Neural cell (in vitro differentiated cells): ENCODE data around the gene MAGI2. TPM values are rescaled to one million over a fixed set of nuclear protein-coding genes. Genes with fewer than 3 reads are reported as not detected.

Experiments
- H2AFZ ChIP-seq: fragments of 200-600, 300-800 bp; sonication (generic), shearing (Covaris generic); 2 replicates; pipeline ENCODE4 v1.6.0; 2014; ENCODE audit warnings: low read depth, mild to moderate bottlenecking, antibody characterized with exemption, low read length, moderate library complexity
- H3F3A ChIP-seq: fragments of 200-600 bp; shearing (Covaris generic); 2 replicates; pipeline ENCODE4 v1.6.1; 2016; ENCODE audit warnings: mild to moderate bottlenecking, moderate library complexity, mixed read lengths, antibody characterized with exemption, low read length; ENCODE audit not compliant: insufficient read depth, poor library complexity, severe bottlenecking
- H3K27ac ChIP-seq: fragments of 200-600, 300-800 bp; sonication (generic), shearing (Covaris generic); 2 replicates; pipeline ENCODE4 v1.5.1; 2014; ENCODE audit warnings: mild to moderate bottlenecking, low read length, moderate library complexity
- H3K27me3 ChIP-seq: fragments of 300-800, 200-600 bp; sonication (generic), shearing (Covaris generic); 2 replicates; pipeline ENCODE4 v1.6.0; 2014; ENCODE audit warnings: mild to moderate bottlenecking, low read depth, low read length, moderate library complexity; ENCODE audit not compliant: insufficient read depth
- H3K36me3 ChIP-seq: fragments of 300-800, 200-600 bp; sonication (generic), shearing (Covaris generic); 2 replicates; pipeline ENCODE4 v1.5.1; 2014; ENCODE audit warnings: mild to moderate bottlenecking, antibody characterized with exemption, low read length, moderate library complexity; ENCODE audit not compliant: insufficient read depth
- H3K4me2 ChIP-seq: fragments of 300-800, 200-600 bp; sonication (generic), shearing (Covaris generic); 2 replicates; pipeline ENCODE4 v1.6.0; 2014; ENCODE audit warnings: mild to moderate bottlenecking, low read length
- H3K4me3 ChIP-seq: fragments of 300-800, 200-600 bp; sonication (generic), shearing (Covaris generic); 2 replicates; pipeline ENCODE4 v1.5.1; 2014; ENCODE audit warnings: mild to moderate bottlenecking, low read length, moderate library complexity
- H3K79me2 ChIP-seq: fragments of 200-600 bp; shearing (Covaris generic); replicated peaks from 2 replicates; pipeline ENCODE4 v1.6.0; 2014; ENCODE audit warnings: mild to moderate bottlenecking, low read length, moderate library complexity; ENCODE audit not compliant: insufficient read depth
- H3K9ac ChIP-seq: fragments of 300-800, 200-600 bp; sonication (generic), shearing (Covaris generic); 2 replicates; pipeline ENCODE4 v1.6.1; 2016; ENCODE audit warnings: mild to moderate bottlenecking, low read length, mixed read lengths
- H3K9me2 ChIP-seq: fragments of 200-600 bp; shearing (Covaris generic); 2 replicates; pipeline ENCODE4 v1.6.1; 2016; ENCODE audit warnings: mild to moderate bottlenecking, low read length, mixed read lengths; ENCODE audit not compliant: insufficient read depth
- H3K9me3 ChIP-seq: fragments of 200-600, 300-800 bp; sonication (generic), shearing (Covaris generic); 2 replicates; pipeline ENCODE4 v1.6.1; 2016; ENCODE audit warnings: mild to moderate bottlenecking, mixed run types, low read length, moderate library complexity, mixed read lengths
- H4K20me1 ChIP-seq: fragments of 200-600 bp; shearing (Covaris generic); 2 replicates; pipeline ENCODE4 v1.6.1; 2016; ENCODE audit warnings: mild to moderate bottlenecking, mixed run types; ENCODE audit not compliant: insufficient read depth
- CTCF ChIP-seq: fragments of 450-650 bp; IDR thresholded peaks from 2 replicates; pipeline ENCODE4 v1.5.1; 2014; ENCODE audit warnings: antibody characterized with exemption, mild to moderate bottlenecking, moderate library complexity; ENCODE audit not compliant: poor library complexity, severe bottlenecking
- EP300 ChIP-seq: fragments of 450-650 bp; conservative IDR thresholded peaks from 2 replicates; pipeline ENCODE4 v1.6.1; 2014; ENCODE audit warnings: antibody characterized with exemption, mild to moderate bottlenecking, moderate library complexity; ENCODE audit not compliant: poor library complexity, severe bottlenecking
- EZH2 ChIP-seq: fragments of 200-600, 300-800 bp; shearing (Covaris generic), sonication (generic); IDR thresholded peaks from 2 replicates; pipeline ENCODE4 v1.6.1; 2014; ENCODE audit warnings: antibody characterized with exemption, low read length, borderline replicate concordance, mild to moderate bottlenecking; ENCODE audit not compliant: insufficient read depth, poor library complexity, severe bottlenecking
- MXI1 ChIP-seq: fragments of 450-650 bp; conservative IDR thresholded peaks from 2 replicates; pipeline ENCODE4 v1.6.1; 2014; ENCODE audit warnings: antibody characterized with exemption, mild to moderate bottlenecking; ENCODE audit not compliant: poor library complexity, severe bottlenecking
- POLR2AphosphoS5 ChIP-seq: IDR thresholded peaks from 2 replicates; pipeline ENCODE4 v1.6.1; 2012
- RAD21 ChIP-seq: fragments of 450-650 bp; conservative IDR thresholded peaks from 2 replicates; pipeline ENCODE4 v1.6.1; 2014; ENCODE audit warnings: antibody characterized with exemption, mild to moderate bottlenecking, moderate library complexity
- REST ChIP-seq: IDR thresholded peaks from 2 replicates; pipeline ENCODE4 v1.6.1; 2012; ENCODE audit warnings: borderline replicate concordance
- SMC3 ChIP-seq: fragments of 450-650 bp; conservative IDR thresholded peaks from 2 replicates; pipeline ENCODE4 v1.6.1; 2014; ENCODE audit warnings: antibody characterized with exemption, mild to moderate bottlenecking, moderate library complexity; ENCODE audit not compliant: poor library complexity
- TAF1 ChIP-seq: IDR thresholded peaks from 2 replicates; pipeline ENCODE4 v1.6.1; 2012; ENCODE audit warnings: low read depth
- polyA plus RNA-seq: library from polyadenylated mRNA; depleted of rRNA; stranded (reverse); fragments of >200 nt; gene quantifications from 2 replicates; pipeline ENCODE4 v1.2.3, GENCODE V29; 2014

Gene MAGI2
- polyA plus RNA-seq, 1 donor from 2014 or later = 19.3 TPM

- no peaks in the 10 kb centered on the region for H3K27me3 ChIP-seq
- H3F3A ChIP-seq = no peaks in the 10 kb centered on the region
- H4K20me1 ChIP-seq = no peaks in the 10 kb centered on the region
- H3K79me2 ChIP-seq = no peaks in the 10 kb centered on the region
- no peak for TF ChIP-seq MXI1
- TF ChIP-seq REST = no peak
- TF ChIP-seq SMC3 = no peak
- TF ChIP-seq POLR2AphosphoS5 = no peak
- no peak for TF ChIP-seq TAF1
- TF ChIP-seq CTCF = no peak
- no peak for TF ChIP-seq EP300
- no peak for TF ChIP-seq RAD21
- no peak for TF ChIP-seq EZH2
- H3K27ac ChIP-seq = no peak overlapping the region
- H2AFZ ChIP-seq = no peak overlapping the region
- no peak overlapping the region for H3K4me2 ChIP-seq
- no peaks in the 10 kb centered on the region for H3K36me3 ChIP-seq
- no peak overlapping the region for H3K9ac ChIP-seq
- no peaks in the 10 kb centered on the region for H3K9me2 ChIP-seq
- no peaks in the 10 kb centered on the region for H3K9me3 ChIP-seq
- no peak overlapping the region for H3K4me3 ChIP-seq
Observed at GRCh38 chr7:79180533-79180932, 272.9 kb downstream of the MAGI2 start.

GRCh38 chr7:79176859-79177477 lies 276.5 kb downstream of the MAGI2 start:
- H3K9me2 ChIP-seq = no peaks in the 10 kb centered on the region
- no peak overlapping the region for H3K27ac ChIP-seq
- H2AFZ ChIP-seq = no peak overlapping the region
- H3K4me3 ChIP-seq = no peak overlapping the region
- H4K20me1 ChIP-seq = no peaks in the 10 kb centered on the region
- H3K9me3 ChIP-seq = no peaks in the 10 kb centered on the region
- TF ChIP-seq TAF1 (no peak), POLR2AphosphoS5 (no peak), EZH2 (no peak), MXI1 (no peak), RAD21 (peak; percentile 93), CTCF (peak; percentile 82), SMC3 (peak; percentile 93)
- H3K79me2 ChIP-seq = no peaks in the 10 kb centered on the region
- H3K9ac ChIP-seq = no peak overlapping the region
- H3K36me3 ChIP-seq = no peaks in the 10 kb centered on the region
- H3K4me2 ChIP-seq = no peak overlapping the region
- H3K27me3 ChIP-seq = no peaks in the 10 kb centered on the region
- no peaks in the 10 kb centered on the region for H3F3A ChIP-seq
